ENCODE data around the gene COL4A6. TPM values are rescaled to one million over a fixed set of nuclear protein-coding genes. Genes with fewer than 3 reads are reported as not detected.

The COL4A6 gene
- total RNA-seq, 1 donor from 2014 or later: 1.8 TPM

DNA sequence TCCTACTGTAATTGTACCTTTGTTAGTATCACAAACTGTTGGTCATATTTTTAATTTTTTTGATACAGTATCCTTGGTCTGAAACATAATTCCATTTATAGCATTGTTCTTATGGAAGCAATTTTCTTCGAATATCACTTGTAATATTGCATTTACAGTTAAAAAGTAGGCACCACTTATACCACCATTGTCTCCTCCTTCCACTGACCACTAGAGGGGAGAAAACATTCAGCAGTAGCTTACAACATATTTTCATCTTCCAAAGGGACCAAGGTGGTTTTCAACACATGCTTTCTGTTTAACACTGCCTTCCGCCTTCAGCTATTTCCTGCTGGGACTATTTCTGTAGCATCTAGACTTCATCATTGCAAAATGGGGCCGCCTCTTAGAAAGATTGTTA is 146.2 kb downstream of the COL4A6 start:
- ATAC-seq: no peak
- Histone ChIP-seq H3K4me3 (no peak overlapping the region), H3K27ac (no peak overlapping the region)

DNA sequence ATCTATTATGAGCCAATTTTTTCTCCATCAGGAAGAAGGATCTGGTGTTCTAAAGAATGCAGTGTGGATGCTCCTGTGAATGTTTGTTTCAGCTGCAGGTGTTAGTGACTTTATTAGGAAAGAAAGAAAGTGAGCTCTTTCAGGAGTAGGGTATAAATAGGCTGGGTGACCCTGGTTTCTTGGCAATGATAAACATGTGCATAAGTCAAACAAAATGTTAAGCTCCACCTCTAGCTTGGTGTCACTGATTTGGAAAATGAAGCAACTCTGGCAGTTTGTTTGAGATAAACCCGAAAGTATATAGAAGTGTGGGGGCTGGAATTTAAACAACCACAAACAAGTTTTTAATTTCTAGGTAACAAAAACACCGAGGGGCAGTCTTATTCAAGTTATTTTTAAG is 152.3 kb downstream of the COL4A6 start:
- no peak overlapping the region for H3K4me3 ChIP-seq
- ATAC-seq (no peak), DNase-seq (no peak)
- no peak overlapping the region for H3K27ac ChIP-seq
- TF ChIP-seq, protein P1, sequence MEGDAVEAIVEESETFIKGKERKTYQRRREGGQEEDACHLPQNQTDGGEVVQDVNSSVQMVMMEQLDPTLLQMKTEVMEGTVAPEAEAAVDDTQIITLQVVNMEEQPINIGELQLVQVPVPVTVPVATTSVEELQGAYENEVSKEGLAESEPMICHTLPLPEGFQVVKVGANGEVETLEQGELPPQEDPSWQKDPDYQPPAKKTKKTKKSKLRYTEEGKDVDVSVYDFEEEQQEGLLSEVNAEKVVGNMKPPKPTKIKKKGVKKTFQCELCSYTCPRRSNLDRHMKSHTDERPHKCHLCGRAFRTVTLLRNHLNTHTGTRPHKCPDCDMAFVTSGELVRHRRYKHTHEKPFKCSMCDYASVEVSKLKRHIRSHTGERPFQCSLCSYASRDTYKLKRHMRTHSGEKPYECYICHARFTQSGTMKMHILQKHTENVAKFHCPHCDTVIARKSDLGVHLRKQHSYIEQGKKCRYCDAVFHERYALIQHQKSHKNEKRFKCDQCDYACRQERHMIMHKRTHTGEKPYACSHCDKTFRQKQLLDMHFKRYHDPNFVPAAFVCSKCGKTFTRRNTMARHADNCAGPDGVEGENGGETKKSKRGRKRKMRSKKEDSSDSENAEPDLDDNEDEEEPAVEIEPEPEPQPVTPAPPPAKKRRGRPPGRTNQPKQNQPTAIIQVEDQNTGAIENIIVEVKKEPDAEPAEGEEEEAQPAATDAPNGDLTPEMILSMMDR (IDR thresholded peaks at IDR 0.05): no peak
- H3K27me3 ChIP-seq: no peaks in the 10 kb centered on the region
- no peaks in the 10 kb centered on the region for H3K4me1 ChIP-seq
- intact Hi-C loops (cut with DNase I): no loop called here
- no peaks in the 10 kb centered on the region for H3K9me3 ChIP-seq
- no peaks in the 10 kb centered on the region for H3K36me3 ChIP-seq

More for the DNA sequence above, 146.2 kb downstream of the COL4A6 start:
- Histone ChIP-seq H3K9me3 (no peaks in the 10 kb centered on the region), H3K27me3 (no peaks in the 10 kb centered on the region), H3K4me1 (no peaks in the 10 kb centered on the region), H3K36me3 (no peaks in the 10 kb centered on the region)
- TF ChIP-seq, protein P1 (IDR thresholded peaks at IDR 0.05): no peak
- DNase-seq: no peak
- intact Hi-C loops (cut with DNase I): no loop called here

DNA sequence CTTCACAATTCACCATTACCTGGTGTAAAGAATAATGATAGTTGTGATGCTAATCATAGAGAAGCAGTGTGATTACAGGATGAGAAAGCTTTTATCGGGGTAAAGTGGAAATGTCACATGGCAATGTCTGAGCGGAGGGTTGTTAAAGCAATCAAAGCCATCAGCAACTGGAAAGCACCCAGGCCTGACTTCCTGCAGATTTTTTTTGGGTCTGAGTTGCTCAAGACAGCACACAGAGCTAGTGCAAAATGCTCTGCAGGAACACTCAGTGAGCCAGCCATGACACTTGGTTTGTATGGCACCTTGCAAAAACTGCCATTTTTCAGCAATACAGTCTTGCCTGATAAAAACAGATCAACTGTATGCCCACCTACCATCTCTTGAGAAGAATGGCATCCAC is 152.9 kb downstream of the COL4A6 start:
- no peak for ATAC-seq
- no peaks in the 10 kb centered on the region for H3K9me3 ChIP-seq
- no peaks in the 10 kb centered on the region for H3K36me3 ChIP-seq
- intact Hi-C loops (cut with DNase I): no loop called here
- H3K4me3 ChIP-seq: no peak overlapping the region
- no peak for DNase-seq
- H3K27ac ChIP-seq: no peak overlapping the region
- no peaks in the 10 kb centered on the region for H3K27me3 ChIP-seq
- TF ChIP-seq, protein P1 (IDR thresholded peaks at IDR 0.05): no peak
- H3K4me1 ChIP-seq: no peaks in the 10 kb centered on the region

DNA sequence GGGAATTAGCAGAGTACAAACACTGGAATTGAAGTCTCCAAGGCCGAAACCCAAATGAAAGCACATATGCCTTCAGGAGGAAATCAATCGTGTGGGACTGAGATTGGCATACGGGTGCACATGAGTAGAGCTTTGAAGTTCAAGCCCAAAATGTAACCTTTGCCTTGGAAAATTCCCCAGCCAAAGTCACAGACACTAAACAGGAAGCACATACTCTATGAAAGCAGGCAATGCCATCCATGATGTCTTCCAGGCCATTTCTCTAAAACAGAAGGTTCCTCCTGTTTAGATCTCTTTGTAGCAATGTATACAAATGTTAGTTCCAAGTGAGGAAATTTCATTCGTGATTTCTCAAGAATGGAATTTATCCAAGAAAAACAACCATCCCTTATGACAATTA is 162.5 kb downstream of the COL4A6 start:
- TF ChIP-seq, protein P1 (IDR thresholded peaks at IDR 0.05): no peak
- no peaks in the 10 kb centered on the region for H3K36me3 ChIP-seq
- H3K27ac ChIP-seq: no peak overlapping the region
- no peaks in the 10 kb centered on the region for H3K4me1 ChIP-seq
- intact Hi-C loops (cut with DNase I): no loop called here
- DNase-seq (no peak), ATAC-seq (no peak)
- no peak overlapping the region for H3K4me3 ChIP-seq
- H3K27me3 ChIP-seq: no peaks in the 10 kb centered on the region
- H3K9me3 ChIP-seq: no peaks in the 10 kb centered on the region

DNA sequence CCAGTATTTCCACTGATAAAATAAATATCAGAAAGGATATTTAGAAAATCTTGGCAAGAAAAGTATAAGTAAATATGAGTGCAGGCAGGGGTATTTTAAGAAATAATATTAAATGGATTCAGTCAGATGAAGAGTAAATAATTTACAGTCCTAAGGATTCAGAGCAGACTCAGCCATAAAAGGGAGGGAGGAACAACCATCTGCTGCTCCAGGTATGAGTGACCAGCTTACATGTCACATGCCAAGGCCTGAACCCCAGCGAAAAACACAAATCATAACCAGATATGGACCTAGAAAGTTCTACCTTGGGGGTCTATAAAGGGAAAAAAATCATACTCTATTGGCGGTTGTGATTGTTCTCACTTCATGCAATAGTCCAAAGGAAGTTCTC is 166.8 kb downstream of the COL4A6 start:
- Histone ChIP-seq H3K36me3 (no peaks in the 10 kb centered on the region), H3K9me3 (no peaks in the 10 kb centered on the region), H3K4me3 (no peak overlapping the region), H3K27me3 (no peaks in the 10 kb centered on the region), H3K4me1 (no peaks in the 10 kb centered on the region), H3K27ac (no peak overlapping the region)
- intact Hi-C loops (cut with DNase I): no loop called here
- TF ChIP-seq, protein P1 (IDR thresholded peaks at IDR 0.05): no peak
- DNase-seq (no peak), ATAC-seq (no peak)

DNA sequence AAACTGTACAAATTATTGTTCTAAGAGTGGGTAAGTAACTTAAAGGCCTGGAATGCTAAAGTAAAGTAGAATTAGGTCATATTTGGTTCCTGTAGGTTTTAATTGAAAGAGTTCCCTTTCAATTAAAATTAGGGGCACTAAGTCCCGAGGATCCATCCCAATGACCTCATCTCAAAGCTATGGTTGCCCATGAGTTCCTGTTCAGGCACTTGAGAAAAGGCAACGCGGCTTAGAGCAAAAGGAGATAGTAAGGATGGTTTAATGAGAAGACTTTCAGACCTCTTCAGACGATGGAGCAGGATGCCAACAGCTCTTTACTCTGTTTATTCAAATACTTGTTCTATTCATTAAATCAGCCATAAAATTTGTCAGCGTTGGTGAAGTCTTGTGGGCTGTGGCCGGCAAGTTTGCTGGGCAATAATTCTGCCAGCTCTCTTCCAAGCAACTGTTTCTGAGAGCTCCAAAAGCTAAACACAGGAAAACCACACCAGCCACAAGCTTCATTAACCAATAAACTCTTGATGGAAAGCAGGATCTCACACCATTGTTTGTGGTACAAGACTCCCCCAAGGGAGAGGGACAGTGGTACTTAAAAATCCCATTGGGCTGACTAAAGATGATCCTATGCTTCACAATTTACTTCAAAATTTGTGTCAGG is 167.4 kb downstream of the COL4A6 start:
- TF ChIP-seq, protein P1 (IDR thresholded peaks at IDR 0.05): no peak
- intact Hi-C loops (cut with DNase I): no loop called here
- Histone ChIP-seq H3K4me3 (no peak overlapping the region), H3K27ac (no peak overlapping the region), H3K36me3 (no peaks in the 10 kb centered on the region), H3K4me1 (no peaks in the 10 kb centered on the region), H3K9me3 (no peaks in the 10 kb centered on the region), H3K27me3 (no peaks in the 10 kb centered on the region)
- DNase-seq: no peak
- ATAC-seq: no peak

Data from upper lobe of right lung (tissue), 1 donor.